Suprapubic skin (tissue), 4 donors: ENCODE data around the gene TMC8.

Source experiments
- CTCF ChIP-seq, 2 donors: fragments of 200-600 bp in 1 of 2; fragments of 450-650 bp in 1 of 2; sonication (generic) in 1 of 2; IDR thresholded peaks; one replicate each; pipeline ENCODE4 v1.5.1; 2016 to 2019; ENCODE audit warnings: antibody characterized with exemption in 2 of 2, mild to moderate bottlenecking in 1 of 2, moderate library complexity in 1 of 2
- EP300 ChIP-seq: sonication (generic); formaldehyde crosslinking; IDR thresholded peaks from one replicate; pipeline ENCODE4 v1.6.1; 2017; ENCODE audit warnings: antibody characterized with exemption
- POLR2A ChIP-seq, 2 donors: fragments of 450-650 bp; IDR thresholded peaks; one replicate each; pipeline ENCODE4 v1.6.1; 2017; ENCODE audit warnings: antibody characterized with exemption in 2 of 2, mild to moderate bottlenecking in 2 of 2, moderate library complexity in 2 of 2
- POLR2AphosphoS5 ChIP-seq, 3 donors: sonication (generic); formaldehyde crosslinking; IDR thresholded peaks; one replicate each; pipeline ENCODE4 v1.6.1; 2017; ENCODE audit warnings: antibody characterized with exemption in 3 of 3

GRCh38 chr17:78124836-78125137 lies 5.8 kb upstream of the TMC8 start:
- no peak for TF ChIP-seq CTCF (IDR thresholded peaks at IDR 0.05)
- TF ChIP-seq POLR2AphosphoS5 (IDR thresholded peaks at IDR 0.05): no peak
- TF ChIP-seq POLR2A (IDR thresholded peaks at IDR 0.05): no peak
- no peak for TF ChIP-seq EP300
